Measurements from ENCODE around the gene ADA. TPM values are rescaled to one million over a fixed set of nuclear protein-coding genes. Genes with fewer than 3 reads are reported as not detected.

ADA gene
- total RNA-seq, 1 experiment from 2014 or later = 28.2 TPM

DNA sequence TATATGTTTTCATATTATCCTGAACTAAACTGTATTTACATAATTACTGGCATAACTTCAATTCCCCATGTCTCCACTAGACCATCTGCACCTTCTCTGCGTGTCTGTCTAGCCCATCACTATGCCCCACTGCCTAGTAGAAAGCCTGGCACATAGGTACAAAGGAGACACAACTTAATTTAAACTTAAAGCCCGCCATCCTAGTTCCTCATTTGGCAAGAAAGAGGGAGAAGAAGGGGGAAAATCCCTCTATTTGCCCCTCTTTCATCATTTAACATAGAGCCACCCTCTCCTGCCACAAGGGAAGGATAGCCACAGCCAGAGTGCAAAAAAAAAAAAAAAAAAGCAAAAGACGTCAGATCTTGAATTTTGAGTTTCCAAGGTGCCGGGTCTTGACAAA, 67.3 kb downstream of the ADA start:
- Histone ChIP-seq H2AFZ (no peak overlapping the region), H3K27ac (no peak overlapping the region), H3K4me2 (no peak overlapping the region), H4K20me1 (ENCODE audit: insufficient read depth) (no peaks in the 10 kb centered on the region), H3K4me1 (replicated peaks; ENCODE audit: insufficient read depth) (0 out of 2 replicates have a peak, but pooled peaks cover 4% of the 10 kb centered on the region), H3F3A (ENCODE audit: insufficient read depth, low read depth) (peaks cover 12% of the 10 kb centered on the region; the same call in 1 of the 2 replicates), H3K4me3 (no peak overlapping the region), H3K27me3 (ENCODE audit: insufficient read depth, low read depth) (no peaks in the 10 kb centered on the region), H3K9me2 (ENCODE audit: insufficient read depth) (no peaks in the 10 kb centered on the region), H3K79me2 (ENCODE audit: low read depth) (no peaks in the 10 kb centered on the region), H3K9me3 (ENCODE audit: insufficient read depth, low read depth) (no peaks in the 10 kb centered on the region), H3K36me3 (ENCODE audit: low read depth) (no peaks in the 10 kb centered on the region)
- intact Hi-C loops (cut with micrococcal nuclease; ENCODE audit: unreplicated experiment) = no loop called here
- DNase-seq = no peak
- ChIA-PET CTCF (no interaction called here), POLR2A (ENCODE audit: unreplicated experiment) (no interaction called here)
- no TSS peak for BruUV-seq (replicated peaks)
- TF ChIP-seq, protein P1, sequence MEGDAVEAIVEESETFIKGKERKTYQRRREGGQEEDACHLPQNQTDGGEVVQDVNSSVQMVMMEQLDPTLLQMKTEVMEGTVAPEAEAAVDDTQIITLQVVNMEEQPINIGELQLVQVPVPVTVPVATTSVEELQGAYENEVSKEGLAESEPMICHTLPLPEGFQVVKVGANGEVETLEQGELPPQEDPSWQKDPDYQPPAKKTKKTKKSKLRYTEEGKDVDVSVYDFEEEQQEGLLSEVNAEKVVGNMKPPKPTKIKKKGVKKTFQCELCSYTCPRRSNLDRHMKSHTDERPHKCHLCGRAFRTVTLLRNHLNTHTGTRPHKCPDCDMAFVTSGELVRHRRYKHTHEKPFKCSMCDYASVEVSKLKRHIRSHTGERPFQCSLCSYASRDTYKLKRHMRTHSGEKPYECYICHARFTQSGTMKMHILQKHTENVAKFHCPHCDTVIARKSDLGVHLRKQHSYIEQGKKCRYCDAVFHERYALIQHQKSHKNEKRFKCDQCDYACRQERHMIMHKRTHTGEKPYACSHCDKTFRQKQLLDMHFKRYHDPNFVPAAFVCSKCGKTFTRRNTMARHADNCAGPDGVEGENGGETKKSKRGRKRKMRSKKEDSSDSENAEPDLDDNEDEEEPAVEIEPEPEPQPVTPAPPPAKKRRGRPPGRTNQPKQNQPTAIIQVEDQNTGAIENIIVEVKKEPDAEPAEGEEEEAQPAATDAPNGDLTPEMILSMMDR (conservative IDR thresholded peaks at IDR 0.05) = no peak
- no peak for TF ChIP-seq EZH2 (IDR thresholded peaks at IDR 0.05; ENCODE audit: low read depth)

GRCh38 chr20:44583157-44583556, 68.3 kb downstream of the ADA start:
- no peaks in the 10 kb centered on the region for H4K20me1 ChIP-seq (ENCODE audit: insufficient read depth)
- no peak for DNase-seq
- no peak overlapping the region for H3K4me2 ChIP-seq
- H3K36me3 ChIP-seq (ENCODE audit: low read depth) = no peaks in the 10 kb centered on the region
- no peak overlapping the region for H2AFZ ChIP-seq
- intact Hi-C loops (cut with micrococcal nuclease; ENCODE audit: unreplicated experiment) = no loop called here
- H3K9me3 ChIP-seq (ENCODE audit: insufficient read depth, low read depth) = no peaks in the 10 kb centered on the region
- H3K27ac ChIP-seq = no peak overlapping the region
- ChIA-PET POLR2A (ENCODE audit: unreplicated experiment) (no interaction called here), CTCF (no interaction called here)
- 0 out of 2 replicates have a peak, but pooled peaks cover 4% of the 10 kb centered on the region for H3K4me1 ChIP-seq (replicated peaks; ENCODE audit: insufficient read depth)
- no peak for TF ChIP-seq EZH2 (IDR thresholded peaks at IDR 0.05; ENCODE audit: low read depth)
- TF ChIP-seq, protein P1 (conservative IDR thresholded peaks at IDR 0.05) = no peak
- no peak overlapping the region for H3K4me3 ChIP-seq
- no peaks in the 10 kb centered on the region for H3K79me2 ChIP-seq (ENCODE audit: low read depth)
- no TSS peak for BruUV-seq (replicated peaks)
- H3K27me3 ChIP-seq (ENCODE audit: insufficient read depth, low read depth) = no peaks in the 10 kb centered on the region
- H3F3A ChIP-seq (ENCODE audit: insufficient read depth, low read depth) = peaks cover 12% of the 10 kb centered on the region; the same call in 1 of the 2 replicates
- no peaks in the 10 kb centered on the region for H3K9me2 ChIP-seq (ENCODE audit: insufficient read depth)

- BruUV-seq (replicated peaks) = no TSS peak
- Histone ChIP-seq H2AFZ (no peak within 1 kb of the TSS), H3F3A (ENCODE audit: insufficient read depth, low read depth) (peaks cover 13% of the 10 kb centered on the region; the same call in 1 of the 2 replicates), H3K79me2 (ENCODE audit: low read depth) (no peaks in the 10 kb centered on the region), H3K9me3 (ENCODE audit: insufficient read depth, low read depth) (peaks cover under 1% of the 10 kb centered on the region), H3K9me2 (ENCODE audit: insufficient read depth) (no peaks in the 10 kb centered on the region), H3K27me3 (ENCODE audit: insufficient read depth, low read depth) (no peaks in the 10 kb centered on the region), H3K4me2 (no peak within 1 kb of the TSS), H3K4me1 (replicated peaks; ENCODE audit: insufficient read depth) (0 out of 2 replicates have a peak, but pooled peaks cover 4% of the 10 kb centered on the region), H3K36me3 (ENCODE audit: low read depth) (no peaks in the 10 kb centered on the region), H3K4me3 (no peak within 1 kb of the TSS), H4K20me1 (ENCODE audit: insufficient read depth) (no peaks in the 10 kb centered on the region), H3K27ac (no peak within 1 kb of the TSS)
- intact Hi-C loops (cut with micrococcal nuclease; ENCODE audit: unreplicated experiment) = no loop called here
- POLR2A ChIA-PET (ENCODE audit: unreplicated experiment) = no interaction called here
- no peak for TF ChIP-seq EZH2 (IDR thresholded peaks at IDR 0.05; ENCODE audit: low read depth)
- TF ChIP-seq, protein P1 (conservative IDR thresholded peaks at IDR 0.05) = no peak
- no peak for DNase-seq
- CTCF ChIA-PET = no interaction called here
These were observed 69.0 kb downstream of the ADA start, which contains the start of gene PKIG for GRCh38 chr20:44582311-44583025. Gene PKIG (plus strand): TSS chr20:44582579. CDS start chr20:44614557, 31,978 bp downstream.

Measured in PC-9 (cell line).